Measurements from ENCODE around the gene ART5. TPM values are rescaled to one million over a fixed set of nuclear protein-coding genes. Genes with fewer than 3 reads are reported as not detected.
"Not testable (repeated sequence)": the region's sequence is repeated elsewhere in the genome, so short reads cannot be mapped to it uniquely, and the experiment has no call there.

ART5 gene
- total RNA-seq, 2 experiments from 2014 or later, result not detected

DNA sequence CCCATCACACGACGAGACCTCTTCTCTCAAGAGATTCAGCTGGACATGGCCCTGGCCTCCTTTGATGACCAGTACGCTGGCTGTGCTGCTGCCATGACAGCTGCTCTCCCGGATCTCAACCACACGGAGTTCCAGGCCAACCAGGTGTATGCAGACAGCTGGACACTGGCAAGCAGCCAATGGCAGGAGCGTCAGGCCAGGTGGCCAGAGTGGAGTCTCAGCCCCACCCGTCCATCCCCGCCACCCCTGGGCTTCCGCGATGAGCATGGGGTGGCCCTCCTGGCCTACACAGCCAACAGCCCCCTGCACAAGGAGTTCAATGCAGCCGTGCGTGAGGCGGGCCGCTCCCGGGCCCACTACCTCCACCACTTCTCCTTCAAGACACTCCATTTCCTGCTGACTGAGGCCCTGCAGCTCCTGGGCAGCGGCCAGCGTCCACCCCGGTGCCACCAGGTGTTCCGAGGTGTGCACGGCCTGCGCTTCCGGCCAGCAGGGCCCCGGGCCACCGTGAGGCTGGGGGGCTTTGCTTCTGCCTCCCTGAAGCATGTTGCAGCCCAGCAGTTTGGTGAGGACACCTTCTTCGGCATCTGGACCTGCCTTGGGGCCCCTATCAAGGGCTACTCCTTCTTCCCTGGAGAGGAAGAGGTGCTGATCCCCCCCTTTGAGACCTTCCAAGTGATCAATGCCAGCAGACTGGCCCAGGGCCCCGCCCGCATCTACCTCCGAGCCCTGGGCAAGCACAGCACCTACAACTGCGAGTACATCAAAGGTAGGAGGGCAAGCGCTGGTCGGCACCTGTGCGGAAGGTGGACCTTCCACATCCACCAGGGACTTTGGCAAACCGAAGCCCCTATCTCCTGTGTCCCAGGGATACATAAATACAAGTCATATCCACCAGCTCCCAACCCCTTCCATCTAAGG lies 18.1 kb upstream of the ART5 start:
- Histone ChIP-seq H3K27me3 (ENCODE audit: control insufficient read depth in 1 of 2, insufficient read depth in 2 of 2, low read length in 2 of 2) (peaks cover 7 to 11% of the 10 kb centered on the region in 2 experiments), H3K4me3 (ENCODE audit: low read length) (no peak overlapping the region), H3K36me3 (ENCODE audit: insufficient read depth, low read length) (peaks cover 8% of the 10 kb centered on the region), H3K4me1 (ENCODE audit: insufficient read depth, low read length) (no peaks in the 10 kb centered on the region), H3K27ac (ENCODE audit: low read depth in 1 of 2, low read length in 2 of 2) (no peak overlapping the region), H3K9me3 (ENCODE audit: control insufficient read depth in 1 of 2, insufficient read depth in 1 of 2, low read length in 2 of 2) (no peaks in the 10 kb centered on the region)
- no peak for TF ChIP-seq CTCF (IDR thresholded peaks at IDR 0.05)
- Mint-ChIP-seq H3K27me3 (peaks cover 3% of the 10 kb centered on the region), H3K27ac (no peak overlapping the region), H3K9me3 (no peaks in the 10 kb centered on the region), H3K36me3 (ENCODE audit: low read depth) (peaks cover 4% of the 10 kb centered on the region), H3K4me3 (no peak overlapping the region), H3K4me1 (ENCODE audit: low read depth) (no peaks in the 10 kb centered on the region)
- DNase-seq (no peak), ATAC-seq (ENCODE audit: poor library complexity) (no peak)
- intact Hi-C loops (cut with DNase I, micrococcal nuclease), result no loop called here
- POLR2A ChIA-PET, result no interaction called here
- CTCF ChIA-PET, result no interaction called here

DNA sequence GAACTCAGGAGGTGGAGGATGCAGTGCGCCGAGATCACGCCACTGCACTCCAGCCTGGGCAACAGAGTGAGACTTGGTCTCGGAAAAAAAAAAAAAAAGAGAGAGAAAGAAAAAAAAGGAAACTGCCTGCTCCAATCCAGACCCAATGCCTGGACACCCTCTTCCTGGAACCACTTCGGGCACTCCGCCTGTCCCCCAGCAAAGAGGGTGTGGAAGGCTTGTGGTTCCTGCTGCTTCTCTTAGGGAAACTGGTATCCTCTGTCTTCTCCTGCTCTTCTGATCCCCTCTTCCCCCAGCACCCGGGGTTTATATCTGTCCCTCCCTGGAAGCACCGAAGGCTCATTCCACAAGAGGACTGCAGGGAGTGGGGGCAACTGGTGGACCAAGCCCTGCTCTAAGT lies 16.5 kb upstream of the ART5 start:
- H3K36me3 ChIP-seq (ENCODE audit: insufficient read depth, low read length), result no peaks in the 10 kb centered on the region
- no peak overlapping the region for H3K27ac ChIP-seq (ENCODE audit: low read depth in 1 of 2, low read length in 2 of 2)
- Mint-ChIP-seq H3K9me3 (no peaks in the 10 kb centered on the region), H3K27me3 (peaks cover 3% of the 10 kb centered on the region), H3K27ac (no peak overlapping the region), H3K36me3 (ENCODE audit: low read depth) (no peaks in the 10 kb centered on the region), H3K4me1 (ENCODE audit: low read depth) (no peaks in the 10 kb centered on the region), H3K4me3 (no peak overlapping the region)
- no peak for TF ChIP-seq CTCF (IDR thresholded peaks at IDR 0.05)
- no peak for ATAC-seq (ENCODE audit: poor library complexity)
- DNase-seq, result no peak
- H3K4me3 ChIP-seq (ENCODE audit: low read length), result no peak overlapping the region
- POLR2A ChIA-PET, result no interaction called here
- CTCF ChIA-PET, result no interaction called here
- intact Hi-C loops (cut with DNase I, micrococcal nuclease), result no loop called here
- no peaks in the 10 kb centered on the region for H3K4me1 ChIP-seq (ENCODE audit: insufficient read depth, low read length)
- H3K9me3 ChIP-seq (ENCODE audit: control insufficient read depth in 1 of 2, insufficient read depth in 1 of 2, low read length in 2 of 2), result no peaks in the 10 kb centered on the region
- peaks cover 7 to 13% of the 10 kb centered on the region in 2 experiments for H3K27me3 ChIP-seq (ENCODE audit: control insufficient read depth in 1 of 2, insufficient read depth in 2 of 2, low read length in 2 of 2)

- H3K36me3 ChIP-seq (ENCODE audit: insufficient read depth, low read length); POLR2A ChIA-PET; H3K4me3 ChIP-seq (ENCODE audit: low read length); DNase-seq; H3K4me3 Mint-ChIP-seq; H3K9me3 Mint-ChIP-seq; intact Hi-C loops (cut with DNase I, micrococcal nuclease); H3K9me3 ChIP-seq (ENCODE audit: control insufficient read depth in 1 of 2, insufficient read depth in 1 of 2, low read length in 2 of 2); H3K4me1 ChIP-seq (ENCODE audit: insufficient read depth, low read length); ATAC-seq (ENCODE audit: poor library complexity); H3K36me3 Mint-ChIP-seq (ENCODE audit: low read depth); H3K27ac ChIP-seq (ENCODE audit: low read depth in 1 of 2, low read length in 2 of 2); H3K4me1 Mint-ChIP-seq (ENCODE audit: low read depth); H3K27ac Mint-ChIP-seq; CTCF ChIA-PET; H3K27me3 Mint-ChIP-seq: not testable (repeated sequence)
- peaks cover 7 to 13% of the 10 kb centered on the region in 2 experiments for H3K27me3 ChIP-seq (ENCODE audit: control insufficient read depth in 1 of 2, insufficient read depth in 2 of 2, low read length in 2 of 2)
These were observed 15.5 kb upstream of the ART5 start for GRCh38 chr11:3657331-3657730.

DNA sequence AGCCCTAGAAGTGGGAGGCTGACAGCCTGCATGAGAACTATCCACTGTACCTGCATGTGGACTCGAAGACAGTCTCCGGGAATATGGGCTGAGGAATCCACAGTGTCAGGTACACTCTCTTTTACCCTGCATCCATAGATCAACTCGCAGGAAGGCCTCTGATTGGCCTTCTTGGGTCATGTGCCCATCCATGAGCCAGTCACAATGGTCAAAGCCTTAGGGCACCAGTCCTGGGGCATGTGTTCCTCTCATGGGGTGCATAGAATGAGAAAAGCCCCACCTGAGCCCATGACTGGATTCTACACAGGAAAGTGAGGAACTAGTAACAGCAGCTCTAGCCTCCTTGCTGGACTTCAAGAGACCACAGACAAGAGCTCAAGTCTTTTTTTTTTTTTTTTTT lies 13.8 kb upstream of the ART5 start:
- Histone ChIP-seq H3K4me3 (ENCODE audit: low read length) (no peak overlapping the region), H3K9me3 (ENCODE audit: control insufficient read depth in 1 of 2, insufficient read depth in 1 of 2, low read length in 2 of 2) (no peaks in the 10 kb centered on the region), H3K27ac (ENCODE audit: low read depth in 1 of 2, low read length in 2 of 2) (no peak overlapping the region), H3K4me1 (ENCODE audit: insufficient read depth, low read length) (no peaks in the 10 kb centered on the region), H3K36me3 (ENCODE audit: insufficient read depth, low read length) (no peaks in the 10 kb centered on the region), H3K27me3 (ENCODE audit: control insufficient read depth in 1 of 2, insufficient read depth in 2 of 2, low read length in 2 of 2) (peaks cover 7 to 13% of the 10 kb centered on the region in 2 experiments)
- Mint-ChIP-seq H3K4me3 (no peak overlapping the region), H3K36me3 (ENCODE audit: low read depth) (no peaks in the 10 kb centered on the region), H3K27me3 (peaks cover 8% of the 10 kb centered on the region), H3K9me3 (no peaks in the 10 kb centered on the region), H3K27ac (no peak overlapping the region), H3K4me1 (ENCODE audit: low read depth) (no peaks in the 10 kb centered on the region)
- CTCF ChIA-PET, result no interaction called here
- intact Hi-C loops (cut with DNase I, micrococcal nuclease), result no loop called here
- no peak for ATAC-seq (ENCODE audit: poor library complexity)
- DNase-seq, result no peak
- POLR2A ChIA-PET, result no interaction called here
- no peak for TF ChIP-seq CTCF (IDR thresholded peaks at IDR 0.05)

- H3K4me3 ChIP-seq (ENCODE audit: low read length); H3K4me1 ChIP-seq (ENCODE audit: insufficient read depth, low read length); H3K27ac Mint-ChIP-seq; DNase-seq; H3K36me3 Mint-ChIP-seq (ENCODE audit: low read depth); POLR2A ChIA-PET; H3K4me3 Mint-ChIP-seq; H3K9me3 ChIP-seq (ENCODE audit: control insufficient read depth in 1 of 2, insufficient read depth in 1 of 2, low read length in 2 of 2); intact Hi-C loops (cut with DNase I, micrococcal nuclease); CTCF ChIA-PET; H3K36me3 ChIP-seq (ENCODE audit: insufficient read depth, low read length); H3K27ac ChIP-seq (ENCODE audit: low read depth in 1 of 2, low read length in 2 of 2); H3K4me1 Mint-ChIP-seq (ENCODE audit: low read depth); H3K9me3 Mint-ChIP-seq; ATAC-seq (ENCODE audit: poor library complexity): not testable (repeated sequence)
- peaks cover 34% of the 10 kb centered on the region for H3K27me3 Mint-ChIP-seq
- H3K27me3 ChIP-seq (ENCODE audit: control insufficient read depth in 1 of 2, insufficient read depth in 2 of 2, low read length in 2 of 2), result peaks cover 7 to 10% of the 10 kb centered on the region in 2 experiments
These were observed 10.7 kb upstream of the ART5 start for GRCh38 chr11:3652514-3652913.

Data from CD4-positive, alpha-beta T cell (primary cell).